ENCODE data around the gene KRT3. TPM values are rescaled to one million over a fixed set of nuclear protein-coding genes. Genes with fewer than 3 reads are reported as not detected.

The KRT3 gene
- total RNA-seq, 1 experiment from 2014 or later = not detected

DNA sequence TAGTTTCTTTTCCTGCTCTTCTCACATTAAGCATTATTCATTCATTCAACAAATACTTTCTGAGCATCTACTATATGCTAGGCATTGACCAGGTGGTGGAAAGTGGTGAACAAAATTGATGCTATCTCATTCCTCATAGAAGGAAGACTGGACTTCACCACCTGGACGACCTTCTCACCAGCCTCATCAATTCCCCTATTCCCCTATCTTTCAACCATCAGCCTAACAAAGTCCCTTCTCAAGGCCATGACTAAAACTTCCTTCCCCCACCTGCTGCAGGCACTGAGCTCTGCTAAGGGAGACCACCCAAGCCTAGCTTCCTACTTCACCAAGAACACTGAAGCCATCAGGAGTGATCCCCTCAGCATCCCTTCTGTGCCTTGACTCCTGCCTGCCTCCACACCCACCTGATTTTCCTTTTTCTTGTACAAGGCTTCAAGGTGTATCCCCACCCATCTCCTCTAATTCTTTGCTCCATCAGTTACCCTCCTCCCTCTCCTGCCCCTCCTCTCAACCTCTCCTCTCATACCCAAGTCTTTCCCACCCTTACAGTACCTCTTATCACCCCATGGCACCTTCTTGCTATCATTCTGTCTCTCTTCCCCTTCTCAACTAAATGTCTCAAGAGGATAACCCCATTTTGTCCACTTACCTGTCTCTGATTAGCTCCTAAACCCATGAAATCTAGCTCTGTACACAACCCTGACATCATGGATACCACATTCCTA, 38.3 kb downstream of the KRT3 start:
- POLR2A ChIA-PET = no interaction called here
- TF ChIP-seq ZNF274 (IDR thresholded peaks at IDR 0.05; ENCODE audit: low read depth, low read length) = no peak
- TF ChIP-seq, protein P1, sequence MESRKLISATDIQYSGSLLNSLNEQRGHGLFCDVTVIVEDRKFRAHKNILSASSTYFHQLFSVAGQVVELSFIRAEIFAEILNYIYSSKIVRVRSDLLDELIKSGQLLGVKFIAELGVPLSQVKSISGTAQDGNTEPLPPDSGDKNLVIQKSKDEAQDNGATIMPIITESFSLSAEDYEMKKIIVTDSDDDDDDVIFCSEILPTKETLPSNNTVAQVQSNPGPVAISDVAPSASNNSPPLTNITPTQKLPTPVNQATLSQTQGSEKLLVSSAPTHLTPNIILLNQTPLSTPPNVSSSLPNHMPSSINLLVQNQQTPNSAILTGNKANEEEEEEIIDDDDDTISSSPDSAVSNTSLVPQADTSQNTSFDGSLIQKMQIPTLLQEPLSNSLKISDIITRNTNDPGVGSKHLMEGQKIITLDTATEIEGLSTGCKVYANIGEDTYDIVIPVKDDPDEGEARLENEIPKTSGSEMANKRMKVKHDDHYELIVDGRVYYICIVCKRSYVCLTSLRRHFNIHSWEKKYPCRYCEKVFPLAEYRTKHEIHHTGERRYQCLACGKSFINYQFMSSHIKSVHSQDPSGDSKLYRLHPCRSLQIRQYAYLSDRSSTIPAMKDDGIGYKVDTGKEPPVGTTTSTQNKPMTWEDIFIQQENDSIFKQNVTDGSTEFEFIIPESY (IDR thresholded peaks at IDR 0.05; ENCODE audit: extremely low read depth, insufficient replicate concordance, low read length) = no peak
- TF ChIP-seq, protein P2, sequence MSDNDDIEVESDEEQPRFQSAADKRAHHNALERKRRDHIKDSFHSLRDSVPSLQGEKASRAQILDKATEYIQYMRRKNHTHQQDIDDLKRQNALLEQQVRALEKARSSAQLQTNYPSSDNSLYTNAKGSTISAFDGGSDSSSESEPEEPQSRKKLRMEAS (IDR thresholded peaks at IDR 0.05) = no peak
- no peak for TF ChIP-seq POLR2A (IDR thresholded peaks at IDR 0.05; ENCODE audit: borderline replicate concordance, extremely low read depth, insufficient read depth, insufficient read length)
- TF ChIP-seq, protein P3, sequence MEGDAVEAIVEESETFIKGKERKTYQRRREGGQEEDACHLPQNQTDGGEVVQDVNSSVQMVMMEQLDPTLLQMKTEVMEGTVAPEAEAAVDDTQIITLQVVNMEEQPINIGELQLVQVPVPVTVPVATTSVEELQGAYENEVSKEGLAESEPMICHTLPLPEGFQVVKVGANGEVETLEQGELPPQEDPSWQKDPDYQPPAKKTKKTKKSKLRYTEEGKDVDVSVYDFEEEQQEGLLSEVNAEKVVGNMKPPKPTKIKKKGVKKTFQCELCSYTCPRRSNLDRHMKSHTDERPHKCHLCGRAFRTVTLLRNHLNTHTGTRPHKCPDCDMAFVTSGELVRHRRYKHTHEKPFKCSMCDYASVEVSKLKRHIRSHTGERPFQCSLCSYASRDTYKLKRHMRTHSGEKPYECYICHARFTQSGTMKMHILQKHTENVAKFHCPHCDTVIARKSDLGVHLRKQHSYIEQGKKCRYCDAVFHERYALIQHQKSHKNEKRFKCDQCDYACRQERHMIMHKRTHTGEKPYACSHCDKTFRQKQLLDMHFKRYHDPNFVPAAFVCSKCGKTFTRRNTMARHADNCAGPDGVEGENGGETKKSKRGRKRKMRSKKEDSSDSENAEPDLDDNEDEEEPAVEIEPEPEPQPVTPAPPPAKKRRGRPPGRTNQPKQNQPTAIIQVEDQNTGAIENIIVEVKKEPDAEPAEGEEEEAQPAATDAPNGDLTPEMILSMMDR (IDR thresholded peaks at IDR 0.05 in 2 of 3, conservative IDR thresholded peaks at IDR 0.05 in 1 of 3; ENCODE audit: borderline replicate concordance in 1 of 3, insufficient read depth in 1 of 3, low read depth in 2 of 3, low read length in 2 of 3) = no peak
- TF ChIP-seq EZH2phosphoT487 (IDR thresholded peaks at IDR 0.05; ENCODE audit: borderline replicate concordance) = no peak
- TF ChIP-seq TCF7L2 (IDR thresholded peaks at IDR 0.05; ENCODE audit: borderline replicate concordance, extremely low read depth, insufficient read depth, insufficient read length) = no peak
- no peak for TF ChIP-seq EZH2 (IDR thresholded peaks at IDR 0.05)
- no peak for TF ChIP-seq JUND (IDR thresholded peaks at IDR 0.05)
- no peak for TF ChIP-seq SP1 (IDR thresholded peaks at IDR 0.05; ENCODE audit: low read depth)
- no peak for TF ChIP-seq CEBPB (IDR thresholded peaks at IDR 0.05; ENCODE audit: low read depth)
- no peak for TF ChIP-seq SRF (IDR thresholded peaks at IDR 0.05; ENCODE audit: low read depth)
- no peak for TF ChIP-seq POLR2AphosphoS5 (IDR thresholded peaks at IDR 0.05; ENCODE audit: low read depth, low read length)
- TF ChIP-seq, protein P4, sequence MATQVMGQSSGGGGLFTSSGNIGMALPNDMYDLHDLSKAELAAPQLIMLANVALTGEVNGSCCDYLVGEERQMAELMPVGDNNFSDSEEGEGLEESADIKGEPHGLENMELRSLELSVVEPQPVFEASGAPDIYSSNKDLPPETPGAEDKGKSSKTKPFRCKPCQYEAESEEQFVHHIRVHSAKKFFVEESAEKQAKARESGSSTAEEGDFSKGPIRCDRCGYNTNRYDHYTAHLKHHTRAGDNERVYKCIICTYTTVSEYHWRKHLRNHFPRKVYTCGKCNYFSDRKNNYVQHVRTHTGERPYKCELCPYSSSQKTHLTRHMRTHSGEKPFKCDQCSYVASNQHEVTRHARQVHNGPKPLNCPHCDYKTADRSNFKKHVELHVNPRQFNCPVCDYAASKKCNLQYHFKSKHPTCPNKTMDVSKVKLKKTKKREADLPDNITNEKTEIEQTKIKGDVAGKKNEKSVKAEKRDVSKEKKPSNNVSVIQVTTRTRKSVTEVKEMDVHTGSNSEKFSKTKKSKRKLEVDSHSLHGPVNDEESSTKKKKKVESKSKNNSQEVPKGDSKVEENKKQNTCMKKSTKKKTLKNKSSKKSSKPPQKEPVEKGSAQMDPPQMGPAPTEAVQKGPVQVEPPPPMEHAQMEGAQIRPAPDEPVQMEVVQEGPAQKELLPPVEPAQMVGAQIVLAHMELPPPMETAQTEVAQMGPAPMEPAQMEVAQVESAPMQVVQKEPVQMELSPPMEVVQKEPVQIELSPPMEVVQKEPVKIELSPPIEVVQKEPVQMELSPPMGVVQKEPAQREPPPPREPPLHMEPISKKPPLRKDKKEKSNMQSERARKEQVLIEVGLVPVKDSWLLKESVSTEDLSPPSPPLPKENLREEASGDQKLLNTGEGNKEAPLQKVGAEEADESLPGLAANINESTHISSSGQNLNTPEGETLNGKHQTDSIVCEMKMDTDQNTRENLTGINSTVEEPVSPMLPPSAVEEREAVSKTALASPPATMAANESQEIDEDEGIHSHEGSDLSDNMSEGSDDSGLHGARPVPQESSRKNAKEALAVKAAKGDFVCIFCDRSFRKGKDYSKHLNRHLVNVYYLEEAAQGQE (IDR thresholded peaks at IDR 0.05; ENCODE audit: low read depth) = no peak
- TF ChIP-seq ZFX (IDR thresholded peaks at IDR 0.05) = no peak
- TF ChIP-seq EGR1 (IDR thresholded peaks at IDR 0.05; ENCODE audit: low read depth) = no peak
- TF ChIP-seq RAD21 (IDR thresholded peaks at IDR 0.05; ENCODE audit: low read depth) = no peak
- TF ChIP-seq, protein P5, sequence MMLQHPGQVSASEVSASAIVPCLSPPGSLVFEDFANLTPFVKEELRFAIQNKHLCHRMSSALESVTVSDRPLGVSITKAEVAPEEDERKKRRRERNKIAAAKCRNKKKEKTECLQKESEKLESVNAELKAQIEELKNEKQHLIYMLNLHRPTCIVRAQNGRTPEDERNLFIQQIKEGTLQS (IDR thresholded peaks at IDR 0.05) = no peak
- H3K27ac ChIP-seq (ENCODE audit: low read depth, low read length) = no peak overlapping the region
- DNase-seq (ENCODE audit: low read depth, low spot score) = no peak
- H3K4me2 ChIP-seq (ENCODE audit: low read length) = no peak overlapping the region
- H3K27me3 ChIP-seq (ENCODE audit: insufficient read depth, low read length) = peaks cover 54% of the 10 kb centered on the region
- H3K4me1 ChIP-seq (ENCODE audit: control insufficient read depth in 1 of 2, insufficient read depth in 2 of 2, low read length in 2 of 2) = no peaks in the 10 kb centered on the region
- ATAC-seq = no peak
- CTCF ChIA-PET = no interaction called here
- no peaks in the 10 kb centered on the region for H3K36me3 ChIP-seq (ENCODE audit: control insufficient read depth in 1 of 2, insufficient read depth in 2 of 2, low read length in 2 of 2)
- intact Hi-C loops (cut with micrococcal nuclease) = no loop called here
- no peak overlapping the region for H3K9ac ChIP-seq (ENCODE audit: low read length)
- RAD21 ChIA-PET (ENCODE audit: low non-redundant PET in 1 of 2, low total read pairs in 2 of 2, uncharacterized antibody in 2 of 2, unreplicated experiment in 2 of 2) = no interaction called here
- no peak overlapping the region for H2AFZ ChIP-seq (ENCODE audit: low read depth, low read length, poor library complexity, severe bottlenecking)
- no peaks in the 10 kb centered on the region for H3K9me3 ChIP-seq (ENCODE audit: control insufficient read depth in 1 of 2, insufficient read depth in 1 of 2, low read depth in 1 of 2, low read length in 2 of 2)
- H4K20me1 ChIP-seq (ENCODE audit: insufficient read depth) = no peaks in the 10 kb centered on the region
- BruUV-seq (replicated peaks) = no TSS peak
- no peak overlapping the region for H3K4me3 ChIP-seq (replicated peaks in 1 of 2; ENCODE audit: low read depth in 1 of 2, low read length in 2 of 2)
- no peaks in the 10 kb centered on the region for H3K79me2 ChIP-seq (ENCODE audit: insufficient read depth, low read length)
- no peaks in the 10 kb centered on the region for H3K9me2 ChIP-seq (ENCODE audit: insufficient read depth)

Measured in HCT116 (cell line).